GM19455 (cell line): ENCODE data around the gene HECW1.
"Not testable (repeated sequence)": the region's sequence is repeated elsewhere in the genome, so short reads cannot be mapped to it uniquely, and the experiment has no call there.

Experiments used
- ATAC-seq: cut with Tn5 transposase; IDR thresholded peaks from one replicate; pipeline ENCODE4 v1.9.1; 2021; ENCODE audit not compliant: unreplicated experiment

The HECW1 gene

GRCh38 chr7:43302773-43303460 is 190.5 kb downstream of the HECW1 start:
- no peak for ATAC-seq

DNA sequence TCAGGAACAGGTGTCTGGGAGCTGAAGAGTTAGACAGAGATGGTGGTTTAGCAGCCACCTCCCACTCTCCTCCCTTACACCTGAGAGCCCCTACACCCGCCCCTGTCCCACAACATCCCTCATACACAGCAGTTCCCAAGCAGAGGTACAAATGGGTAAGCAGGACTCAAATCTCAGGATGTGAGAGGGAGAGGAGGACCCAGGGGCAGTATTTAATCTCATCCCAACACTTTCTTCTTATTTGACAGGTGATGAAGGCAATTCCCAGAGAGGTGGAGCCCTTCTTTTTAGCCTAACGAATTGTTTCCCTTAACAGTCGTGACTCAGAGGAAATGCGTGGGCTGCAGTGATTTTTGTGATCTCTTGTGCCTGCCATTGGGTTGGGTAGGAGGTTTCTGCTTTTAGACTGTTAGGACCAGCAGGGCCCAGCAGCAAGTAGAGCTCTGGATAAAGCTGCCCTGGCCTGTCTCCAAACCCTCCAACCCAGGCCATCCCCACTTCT is 191.3 kb downstream of the HECW1 start:
- ATAC-seq, result no peak

GRCh38 chr7:43306404-43306803 is 194.0 kb downstream of the HECW1 start:
- no peak for ATAC-seq

DNA sequence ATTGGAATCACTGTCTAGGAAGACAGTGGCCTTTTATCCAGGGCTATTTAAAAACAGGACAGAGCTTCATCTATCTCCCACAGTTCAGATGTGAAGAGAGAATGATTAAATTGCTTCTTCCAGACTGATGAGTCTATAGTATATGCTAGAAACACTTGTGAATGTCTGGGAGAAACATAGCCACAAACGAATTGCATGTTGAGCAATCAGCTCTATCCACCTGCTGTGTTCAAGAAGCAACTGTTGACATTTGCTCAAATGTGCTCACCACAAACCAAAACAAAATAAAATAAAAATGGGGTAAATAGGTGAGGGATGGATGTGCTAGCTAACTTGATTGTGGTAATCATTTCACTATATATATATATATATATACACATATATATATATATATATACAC is 195.1 kb downstream of the HECW1 start:
- no peak for ATAC-seq

- no peak for ATAC-seq
Measured at GRCh38 chr7:43308913-43309705, 196.7 kb downstream of the HECW1 start.

DNA sequence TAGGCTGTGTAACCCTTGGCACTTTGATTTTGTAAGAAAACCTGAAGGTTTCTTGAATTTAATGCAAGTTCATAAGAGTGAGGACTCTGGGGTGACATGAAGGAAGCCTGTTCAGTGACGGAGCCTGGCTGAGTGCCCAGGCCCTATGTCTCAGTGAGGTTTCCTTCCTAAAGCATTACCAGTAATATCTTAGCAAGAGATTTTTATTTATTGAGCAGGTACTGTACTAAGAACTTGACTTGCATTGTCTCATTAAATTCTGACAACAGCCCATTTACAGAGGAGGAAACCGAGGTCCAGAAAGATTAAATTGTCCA is 197.2 kb downstream of the HECW1 start:
- ATAC-seq, result no peak

DNA sequence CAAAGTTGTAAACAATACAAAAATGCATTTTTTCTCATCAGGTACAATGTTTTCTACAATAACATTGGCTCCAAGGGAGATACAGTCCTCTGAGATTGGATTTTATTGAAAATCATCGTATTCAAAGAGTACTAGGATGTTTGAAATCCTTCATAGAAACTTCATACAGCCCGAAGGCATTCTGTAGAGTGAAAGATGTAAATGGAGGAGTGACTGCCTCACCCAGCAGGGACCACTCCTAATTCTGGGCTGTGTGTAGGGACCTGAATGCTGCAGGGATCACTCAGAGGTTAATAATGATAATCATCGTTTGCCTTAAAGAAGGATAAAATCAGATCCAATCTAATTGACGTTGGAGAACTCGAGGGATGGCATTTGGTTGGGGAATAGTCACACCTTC is 198.6 kb downstream of the HECW1 start:
- ATAC-seq, result no peak

GRCh38 chr7:43311694-43312093 is 199.2 kb downstream of the HECW1 start:
- ATAC-seq, result no peak

- no peak for ATAC-seq
Measured at GRCh38 chr7:43313628-43314378, 201.4 kb downstream of the HECW1 start.

- no peak for ATAC-seq
Measured at GRCh38 chr7:43314379-43315158, 202.1 kb downstream of the HECW1 start.

DNA sequence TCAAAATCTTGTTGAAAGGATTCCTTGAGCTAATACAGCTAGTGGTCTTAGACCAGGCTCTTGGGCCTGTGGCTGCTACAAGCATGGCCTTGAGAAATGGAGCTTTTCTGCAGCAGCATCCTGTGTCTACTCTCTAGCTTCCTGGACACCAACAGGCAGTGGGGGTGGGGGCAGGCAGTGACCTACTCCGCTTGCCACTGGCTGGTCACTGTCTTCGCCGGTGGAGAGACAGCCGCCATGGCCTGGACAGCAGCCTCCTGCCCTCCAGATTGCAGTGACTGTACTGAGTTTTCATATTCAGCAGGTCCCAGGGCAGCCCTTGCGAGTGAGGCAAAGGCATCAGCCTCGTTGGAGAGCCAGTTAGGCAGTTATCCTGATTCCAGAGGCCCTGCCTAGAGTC is 204.6 kb downstream of the HECW1 start:
- ATAC-seq, result no peak

DNA sequence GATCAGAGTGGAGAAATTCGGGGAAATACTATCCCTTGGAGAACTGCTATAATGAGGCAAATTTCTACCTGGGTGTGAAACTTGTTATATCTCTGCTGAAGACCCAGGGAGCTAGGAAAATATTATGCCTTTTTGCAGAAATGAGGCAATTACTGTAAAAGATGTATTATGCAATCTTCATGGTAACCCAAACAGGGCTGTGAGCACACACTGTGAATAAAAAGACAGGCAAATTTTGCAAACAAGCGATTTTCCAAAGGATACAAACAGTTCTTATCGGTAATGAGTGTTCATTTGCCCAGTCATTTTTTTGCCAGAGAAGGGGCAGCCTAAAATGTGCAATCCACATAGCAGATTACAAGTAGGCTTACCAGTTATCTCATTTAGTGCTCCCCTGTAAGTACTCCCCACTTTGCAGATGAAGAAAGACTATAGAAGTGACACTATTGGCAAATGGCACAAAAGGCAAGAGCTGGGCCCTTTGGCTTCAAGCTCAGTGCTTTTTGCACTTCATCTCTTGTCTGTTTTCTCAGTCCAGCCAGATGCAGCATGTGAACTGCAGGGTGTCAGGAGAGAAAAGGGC is 205.8 kb downstream of the HECW1 start:
- ATAC-seq, result no peak

DNA sequence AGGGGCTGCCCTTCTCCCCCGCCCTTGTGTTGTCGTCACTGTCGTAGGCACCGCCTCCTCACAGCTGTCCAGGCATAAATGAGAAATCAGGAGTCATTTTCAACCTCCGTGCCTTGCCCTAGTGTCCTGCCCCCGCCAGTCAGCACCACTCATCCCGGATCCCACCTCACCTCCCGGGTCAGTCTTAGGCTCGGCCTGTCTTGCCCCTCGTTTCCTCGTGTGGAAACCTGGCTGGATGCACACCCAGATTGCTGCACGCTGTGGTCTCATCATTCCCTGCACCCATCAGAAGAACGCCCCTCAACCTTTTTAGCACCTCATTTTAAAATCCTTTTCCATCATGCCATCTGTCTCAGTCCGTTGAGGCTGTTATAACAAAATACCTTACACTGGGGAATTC is 213.1 kb downstream of the HECW1 start:
- ATAC-seq, result no peak

GRCh38 chr7:43328336-43328735 is 215.9 kb downstream of the HECW1 start:
- no peak for ATAC-seq

GRCh38 chr7:43328785-43329380 is 216.4 kb downstream of the HECW1 start:
- ATAC-seq, result no peak

DNA sequence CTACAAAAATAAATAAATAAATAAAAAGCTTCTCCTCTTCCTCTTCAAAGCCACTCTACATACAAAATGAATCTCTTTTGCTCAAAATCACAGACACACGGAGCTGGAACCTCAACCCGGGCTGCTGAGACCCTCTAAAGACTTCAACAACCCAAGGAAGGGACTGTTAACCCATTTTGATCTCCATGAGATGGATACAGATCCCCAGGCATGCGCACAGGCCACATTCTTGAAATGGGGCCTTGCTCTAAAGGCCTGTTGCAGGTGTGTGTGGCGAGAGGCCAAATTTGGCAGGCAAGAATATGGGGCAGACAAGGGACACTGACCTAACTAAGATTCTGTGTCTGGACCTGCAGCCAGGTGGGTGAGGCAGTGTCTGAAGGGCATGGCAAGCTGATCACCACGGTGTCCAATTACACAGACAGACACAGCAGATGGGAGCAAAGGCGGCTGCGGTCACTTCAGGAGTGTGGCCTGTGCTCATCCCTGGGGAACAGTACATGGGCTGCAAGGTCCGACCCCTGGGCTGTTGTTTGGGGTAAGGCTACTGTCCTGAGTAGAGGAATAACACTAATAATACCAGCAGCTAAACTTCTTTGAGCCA is 219.8 kb downstream of the HECW1 start:
- ATAC-seq, result no peak

DNA sequence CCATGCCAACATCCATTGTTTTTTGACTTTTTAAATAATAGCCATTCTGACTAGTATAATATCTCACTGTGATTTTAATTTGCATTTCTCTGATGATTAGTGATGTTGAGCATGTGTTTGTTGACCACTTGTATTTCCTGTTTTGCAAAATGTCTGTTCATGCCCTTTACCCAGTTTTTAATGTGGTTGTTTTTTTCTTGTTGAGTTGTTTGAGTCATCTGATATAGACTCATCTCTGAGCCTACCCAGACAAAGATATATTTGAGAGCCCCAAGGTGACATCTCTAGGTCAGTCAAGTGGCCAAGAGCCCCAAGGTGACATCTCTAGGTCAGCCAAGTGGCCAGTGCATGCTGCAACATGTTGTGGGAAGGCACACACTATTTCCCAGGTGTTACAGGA is 224.7 kb downstream of the HECW1 start:
- ATAC-seq, result no peak

DNA sequence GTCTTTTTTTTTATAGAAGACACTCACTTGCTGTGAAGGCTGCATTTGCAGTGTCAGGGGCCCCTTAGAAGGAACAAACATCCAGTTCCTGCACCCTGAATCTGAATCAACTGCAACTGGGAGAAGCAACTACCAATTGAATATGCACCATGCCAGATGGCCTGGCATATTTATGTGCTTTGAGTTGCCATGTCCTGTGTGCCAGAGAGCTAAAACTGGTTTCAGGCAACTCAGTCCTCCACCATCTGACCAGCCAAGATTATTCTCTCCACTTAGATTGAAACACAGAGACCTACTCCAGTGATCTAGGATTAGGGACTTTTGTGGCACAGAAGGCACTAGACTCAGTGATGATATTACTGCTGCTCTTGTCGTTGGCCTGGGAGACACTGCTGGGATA is 225.4 kb downstream of the HECW1 start:
- ATAC-seq, result no peak

DNA sequence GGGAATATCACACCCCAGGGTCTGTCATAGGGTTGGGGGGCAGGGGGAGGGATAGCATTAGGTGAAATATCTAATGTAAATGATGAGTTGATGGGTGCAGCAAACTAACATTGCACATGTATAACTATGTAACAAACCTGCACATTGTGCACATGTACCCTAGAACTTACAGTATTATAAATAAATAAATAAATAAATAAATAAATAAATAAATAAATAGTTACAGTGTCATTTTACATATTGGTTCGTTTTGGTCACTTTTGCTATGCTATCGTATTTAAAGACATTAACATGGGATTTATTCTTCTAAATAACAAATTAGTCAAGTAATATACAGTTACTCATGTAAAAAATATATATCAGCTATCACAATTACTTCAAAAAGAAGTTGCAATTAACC is 228.7 kb downstream of the HECW1 start:
- ATAC-seq, result no peak

DNA sequence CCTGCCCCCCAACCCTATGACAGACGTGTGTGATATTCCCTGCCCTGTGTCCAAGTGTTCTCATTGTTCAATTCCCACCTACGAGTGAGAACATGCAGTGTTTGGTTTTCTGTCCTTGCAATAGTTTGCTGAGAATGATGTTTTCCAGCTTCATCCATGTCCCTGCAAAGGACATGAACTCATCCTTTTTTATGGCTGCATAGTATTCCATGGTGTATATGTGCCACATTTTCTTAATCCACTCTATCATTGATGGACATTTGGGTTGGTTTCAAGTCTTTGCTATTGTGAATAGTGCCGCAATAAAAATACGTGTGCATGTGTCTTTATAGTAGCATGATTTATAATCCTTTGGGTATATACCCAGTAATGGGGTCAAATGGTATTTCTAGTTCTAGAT is 231.0 kb downstream of the HECW1 start:
- not testable (repeated sequence) for ATAC-seq
